ENCODE measurements around the gene IGFBPL1.
"Not testable (repeated sequence)": the region's sequence is repeated elsewhere in the genome, so short reads cannot be mapped to it uniquely, and the experiment has no call there.

The IGFBPL1 gene

DNA sequence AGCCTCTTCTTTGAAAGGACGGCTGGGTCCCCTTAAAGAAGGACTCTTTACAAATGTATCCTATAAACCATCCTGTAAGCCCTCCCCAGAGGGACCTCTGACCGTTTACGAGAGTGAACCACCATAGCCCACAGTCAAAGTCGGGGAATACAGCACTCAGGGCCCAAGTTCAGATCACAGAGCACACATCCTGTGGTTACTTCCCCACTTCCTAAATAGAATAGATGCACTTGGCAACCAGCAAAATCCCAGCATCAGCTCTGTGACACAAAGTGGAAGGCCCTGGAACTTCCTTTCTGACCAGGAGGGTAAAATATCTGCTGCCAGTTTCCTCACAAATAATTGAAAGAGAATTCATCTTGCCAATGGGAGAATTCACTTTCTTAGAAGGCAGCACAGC, 6.9 kb upstream of the IGFBPL1 start:
- DNase-seq, result no peak

DNA sequence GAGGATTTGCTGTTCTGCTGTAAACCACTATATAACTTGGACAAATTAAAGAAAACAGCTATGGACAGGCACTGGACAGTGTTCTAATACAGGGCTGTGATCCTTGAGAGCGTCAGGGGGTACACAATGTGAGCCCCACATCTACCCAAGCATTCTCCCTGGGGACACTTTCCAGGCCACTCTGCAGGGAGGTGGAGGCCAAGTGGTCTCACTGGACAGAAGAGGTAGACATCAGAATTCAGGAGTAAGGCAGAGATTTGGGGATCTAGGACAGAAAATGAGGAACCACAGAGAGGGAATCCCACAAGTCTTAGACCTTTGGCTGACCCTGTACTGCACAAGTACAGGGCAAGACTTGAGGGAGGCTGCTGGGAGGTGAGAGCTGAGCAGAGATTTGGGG, 3.8 kb upstream of the IGFBPL1 start:
- DNase-seq, result no peak

DNA sequence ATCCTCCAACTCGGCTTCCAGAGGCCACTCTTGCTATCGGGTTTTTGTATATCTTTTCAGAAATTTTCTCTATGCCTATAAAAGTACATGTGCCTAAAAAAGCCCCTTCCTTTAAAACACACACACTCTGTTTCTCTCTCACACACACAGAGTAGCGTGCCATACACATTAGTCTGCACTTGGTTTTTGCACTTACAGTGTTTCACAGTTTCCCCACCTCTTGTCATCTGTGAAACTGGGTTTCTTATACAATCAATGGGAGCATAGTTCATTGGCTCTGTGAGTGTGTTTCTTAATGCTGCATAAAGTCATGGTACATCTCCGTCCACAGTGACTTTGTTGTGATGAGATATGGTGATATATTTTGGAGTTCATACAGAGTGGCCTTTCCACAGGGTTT, 664 bp upstream of the IGFBPL1 start:
- no peak for DNase-seq

DNA sequence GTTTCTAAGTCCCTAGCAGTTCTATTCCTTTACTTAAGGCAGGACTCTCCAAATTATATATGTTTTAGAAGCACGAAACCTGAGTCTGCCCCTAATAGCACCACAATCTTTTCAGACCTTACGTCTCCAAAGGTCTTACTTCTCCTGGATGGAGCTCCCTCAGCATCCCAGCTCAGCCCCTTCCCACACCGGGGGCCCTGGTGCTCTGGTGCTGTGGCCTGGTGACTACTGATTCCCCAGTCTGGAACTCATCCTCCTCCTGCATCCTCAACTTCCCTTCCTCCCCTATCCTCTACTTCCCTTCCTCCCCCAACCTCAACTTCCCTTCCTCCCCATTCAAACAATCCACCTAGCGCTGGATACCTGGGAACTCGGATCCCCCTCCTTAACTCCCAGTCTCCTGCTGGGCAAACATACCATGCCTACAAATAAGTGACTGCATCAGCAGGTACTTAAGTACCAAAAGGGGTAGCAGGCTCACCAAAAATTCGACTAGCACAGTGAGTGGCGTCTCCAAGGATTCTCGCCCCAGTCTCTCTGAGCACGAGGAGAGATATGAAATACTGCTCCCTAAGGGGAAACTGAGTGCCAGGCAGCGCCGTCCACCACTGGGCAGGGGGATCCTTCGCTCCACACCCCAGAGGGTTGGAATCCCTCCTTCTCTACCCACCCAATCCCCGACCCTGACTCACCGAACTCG, 831 bp downstream of the IGFBPL1 start:
- no peak for DNase-seq

DNA sequence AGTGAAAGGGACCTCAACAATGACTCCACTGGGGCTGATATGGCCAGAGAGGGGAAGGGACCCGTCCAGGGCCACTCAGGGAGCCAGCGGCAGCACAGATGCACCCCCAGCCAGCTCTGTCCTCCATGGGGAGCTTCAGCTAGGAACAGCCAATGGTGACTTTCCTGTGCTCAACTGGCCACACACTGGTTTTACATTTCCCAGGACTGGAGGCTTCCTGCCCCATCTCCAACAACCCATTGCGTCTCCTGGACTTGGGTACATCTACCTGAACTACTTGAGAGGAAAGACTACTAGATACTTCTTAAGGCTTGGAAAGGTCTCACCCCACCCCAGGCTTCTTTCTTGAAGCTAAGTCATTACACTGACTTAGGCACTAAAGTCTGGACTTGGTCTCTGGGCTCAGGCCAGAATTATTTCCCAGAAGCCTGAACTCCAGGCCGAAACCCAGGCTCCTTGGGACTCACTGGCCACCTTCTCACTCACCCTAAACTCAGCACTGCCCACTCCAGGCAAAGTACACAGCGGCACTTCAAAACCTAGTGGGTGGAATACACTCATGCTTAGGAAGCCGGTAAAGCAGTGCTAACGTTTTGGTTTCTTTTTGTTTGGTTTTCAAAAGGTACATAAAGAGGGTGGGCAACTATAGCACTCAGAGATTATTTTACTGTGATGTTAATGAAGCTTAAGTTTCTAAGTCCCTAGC, 1.5 kb downstream of the IGFBPL1 start:
- no peak for DNase-seq

DNA sequence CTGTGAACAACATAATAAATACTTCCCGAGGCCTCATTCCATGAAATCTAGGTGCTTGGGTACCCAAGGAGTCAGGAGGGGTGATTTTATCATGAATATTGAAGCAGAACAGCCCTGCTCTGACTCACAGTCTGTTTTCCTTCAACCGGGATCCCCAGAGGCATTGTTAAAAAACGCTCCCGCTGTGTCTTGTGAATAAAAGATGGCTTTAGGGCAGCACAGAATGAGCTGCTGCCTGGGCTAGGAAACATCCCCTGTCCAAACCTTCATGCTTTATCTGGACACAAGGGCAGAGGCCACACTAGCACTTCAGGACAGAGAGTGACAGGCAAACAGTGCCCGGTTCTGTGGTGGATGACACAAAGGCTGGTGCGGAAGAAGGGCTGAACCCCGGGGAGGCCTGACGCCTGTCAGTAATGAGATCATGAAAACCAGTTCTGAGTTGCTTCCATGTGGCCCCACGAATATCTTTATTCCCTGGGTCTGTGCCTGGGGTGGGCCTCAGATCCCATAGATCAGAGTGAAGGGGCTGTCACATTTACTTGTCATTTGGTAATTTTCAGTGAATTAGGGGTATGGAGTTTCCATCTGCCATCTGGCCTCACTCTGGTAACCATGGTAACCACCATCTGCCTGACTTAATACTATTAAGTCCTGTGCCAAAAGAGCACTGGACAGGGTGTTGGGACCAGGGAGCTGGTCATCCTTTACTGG, 2.6 kb downstream of the IGFBPL1 start:
- DNase-seq, result no peak

DNA sequence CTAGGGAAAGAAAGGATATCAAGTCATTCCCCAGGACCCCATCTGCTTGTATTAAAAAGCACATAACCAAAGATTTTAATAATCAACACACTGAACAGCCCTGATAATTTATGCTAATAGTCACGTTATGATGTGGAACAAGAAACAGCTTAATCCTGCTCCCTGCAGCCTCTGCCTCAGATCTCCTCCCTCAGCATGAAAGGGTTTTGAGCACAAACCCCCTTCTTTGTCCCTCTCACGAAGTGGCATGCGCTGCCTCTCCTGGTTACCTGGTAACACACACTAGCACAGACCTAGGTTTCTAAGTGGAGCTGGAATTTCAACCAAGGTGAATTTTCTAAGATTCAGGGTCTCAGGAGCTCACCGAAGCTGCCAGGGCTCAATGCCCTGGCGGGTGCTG, 5.1 kb downstream of the IGFBPL1 start:
- no peak for DNase-seq

DNA sequence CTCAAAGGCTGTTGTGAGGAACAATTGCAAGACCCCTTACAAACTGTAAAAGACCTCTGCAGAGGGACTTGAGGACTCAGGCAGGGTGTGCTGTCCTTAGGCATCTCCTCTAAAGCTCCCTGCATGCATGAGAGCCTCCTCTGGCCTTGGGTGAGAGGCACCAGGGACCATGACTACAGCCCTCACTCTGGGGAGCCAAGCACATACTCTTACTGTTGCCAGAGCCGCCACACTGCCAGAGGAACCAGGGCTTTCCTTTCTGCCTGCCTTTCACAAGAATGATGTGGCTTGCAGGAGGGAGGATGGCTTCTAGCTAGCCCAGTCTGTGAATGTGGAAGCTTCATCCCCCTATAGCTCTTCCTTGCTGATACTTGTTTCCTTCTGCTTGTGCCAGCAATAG, 5.9 kb downstream of the IGFBPL1 start:
- no peak for DNase-seq

DNA sequence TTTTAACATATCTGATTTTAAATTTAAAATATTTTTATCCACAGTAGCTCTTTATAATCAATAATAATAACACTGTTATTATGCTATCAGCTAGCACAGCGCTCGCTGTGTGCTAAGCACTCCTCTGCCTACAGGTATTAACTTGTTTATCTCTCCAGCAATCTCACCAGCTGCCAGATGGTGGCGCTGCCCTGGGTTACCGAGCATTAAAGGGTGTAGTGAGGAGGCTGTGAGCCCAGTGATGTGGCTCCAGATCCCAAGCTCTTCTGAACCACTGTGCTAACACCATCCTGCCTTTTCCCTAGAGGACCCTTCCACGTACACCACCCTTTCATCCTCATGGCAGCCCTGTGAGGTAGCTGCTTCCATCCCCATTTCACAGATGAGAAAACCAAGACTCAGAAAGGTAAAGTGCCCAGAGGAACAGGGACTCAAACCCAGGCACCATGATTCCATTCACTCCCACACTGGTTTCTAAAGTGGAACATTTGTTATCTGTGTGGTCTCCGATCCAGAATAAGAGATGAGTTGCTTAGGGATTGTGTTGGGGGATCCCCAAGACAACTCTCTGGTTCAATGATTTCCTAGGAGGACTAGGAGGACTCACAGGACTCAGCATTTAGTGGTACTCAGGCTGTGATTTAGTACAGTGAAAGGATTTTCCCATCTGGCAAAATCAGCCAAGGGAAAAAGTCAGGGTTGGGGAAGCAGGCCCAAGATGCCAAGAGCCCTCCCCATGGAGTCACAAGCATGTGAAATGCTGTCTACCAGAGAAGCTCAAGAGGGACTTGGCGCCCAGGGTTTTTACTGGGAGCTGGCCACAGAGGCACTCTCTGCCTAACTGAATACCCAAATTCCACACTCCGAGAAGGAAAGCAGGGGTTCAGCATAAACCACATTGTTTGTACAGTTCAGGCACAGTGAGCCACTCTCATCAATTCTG, 7.0 kb downstream of the IGFBPL1 start:
- no peak for DNase-seq

DNA sequence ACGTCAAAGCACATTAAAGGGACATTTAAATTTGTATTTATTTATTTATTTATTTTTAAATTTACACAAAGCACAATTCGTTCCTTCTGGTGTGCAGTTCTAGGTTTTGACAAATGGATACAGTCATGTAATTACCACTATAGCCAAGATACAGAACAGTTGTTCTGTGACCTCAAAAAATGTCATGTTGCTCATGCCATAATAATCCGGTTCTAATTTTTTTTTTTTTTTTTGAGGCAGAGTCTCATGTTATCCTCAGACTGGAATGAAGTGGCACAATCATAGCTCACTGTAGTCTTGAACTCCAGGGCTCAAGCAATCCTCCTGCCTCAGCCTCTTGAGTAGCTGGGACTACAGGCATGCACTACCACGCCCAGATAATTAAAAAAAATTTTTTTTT, 7.8 kb downstream of the IGFBPL1 start:
- no peak for DNase-seq

DNA sequence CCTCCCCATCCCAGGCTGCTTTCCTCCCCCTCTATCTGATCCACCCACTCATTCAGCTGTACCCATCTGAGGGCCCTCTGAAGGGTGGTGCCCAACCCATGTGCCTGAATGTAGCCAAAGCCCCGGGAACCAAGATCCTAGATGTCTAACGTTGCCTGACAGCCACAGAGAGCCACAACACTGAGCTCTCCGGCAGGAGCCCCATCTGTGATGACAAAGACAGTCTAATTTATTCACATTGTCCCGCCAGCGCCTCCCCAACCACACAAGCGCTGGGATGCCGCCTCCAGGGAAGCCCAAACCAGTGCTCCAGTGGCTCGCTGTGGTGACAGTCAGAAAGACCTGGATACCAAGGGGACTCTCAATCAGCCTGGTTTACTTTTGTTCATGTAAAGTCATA, 8.4 kb downstream of the IGFBPL1 start:
- no peak for DNase-seq

DNA sequence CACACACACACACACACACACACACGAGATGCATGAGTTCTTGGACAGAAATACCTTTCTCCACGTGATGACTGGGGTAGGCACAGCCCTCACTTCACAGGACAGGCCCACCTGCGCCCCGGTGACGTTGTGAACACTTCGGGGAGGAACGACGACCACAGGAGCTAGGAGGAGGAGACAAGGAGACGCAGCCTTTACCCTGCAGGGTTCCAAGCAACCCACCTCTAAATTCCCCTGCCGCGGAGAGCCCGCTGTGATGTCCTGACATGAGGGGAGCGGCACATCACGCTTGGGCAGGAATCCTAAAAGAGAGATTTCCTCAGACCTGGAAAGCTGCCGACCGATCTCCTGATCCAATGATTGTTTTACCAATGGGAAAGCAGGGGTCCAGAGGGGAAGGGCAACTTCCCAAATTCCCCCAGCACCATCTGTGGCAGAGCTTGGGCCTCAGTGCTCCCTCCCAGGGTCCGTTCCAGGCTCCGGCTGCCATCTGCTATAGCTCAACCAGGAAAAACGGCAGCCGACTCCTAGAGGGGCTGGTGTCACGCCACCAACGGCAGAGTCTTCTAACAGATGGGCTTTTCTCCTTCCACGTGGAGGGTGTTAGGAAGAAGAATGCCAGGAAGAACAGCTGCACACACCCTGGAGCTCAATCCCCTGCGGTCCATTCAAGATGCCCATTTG, 10.1 kb downstream of the IGFBPL1 start:
- DNase-seq, result no peak

DNA sequence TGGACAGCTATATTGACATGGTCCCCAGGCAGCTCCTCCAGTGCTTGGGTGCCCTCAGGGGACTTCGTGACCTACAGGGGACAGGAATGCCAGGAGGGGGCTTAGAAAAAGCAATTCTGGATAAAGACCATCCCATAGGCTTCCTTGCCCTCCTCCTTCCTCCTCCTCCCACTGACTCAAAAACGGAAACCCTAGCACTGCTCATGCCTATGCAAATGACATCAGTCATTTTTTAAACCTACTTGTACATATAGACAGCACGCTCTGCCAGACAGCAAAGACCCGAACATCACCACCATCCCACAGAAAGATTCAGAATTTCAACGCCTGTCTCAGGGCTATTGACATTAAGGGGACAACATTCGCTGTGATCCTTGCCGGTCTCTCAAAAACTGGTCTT, 11.0 kb downstream of the IGFBPL1 start:
- DNase-seq, result no peak

DNA sequence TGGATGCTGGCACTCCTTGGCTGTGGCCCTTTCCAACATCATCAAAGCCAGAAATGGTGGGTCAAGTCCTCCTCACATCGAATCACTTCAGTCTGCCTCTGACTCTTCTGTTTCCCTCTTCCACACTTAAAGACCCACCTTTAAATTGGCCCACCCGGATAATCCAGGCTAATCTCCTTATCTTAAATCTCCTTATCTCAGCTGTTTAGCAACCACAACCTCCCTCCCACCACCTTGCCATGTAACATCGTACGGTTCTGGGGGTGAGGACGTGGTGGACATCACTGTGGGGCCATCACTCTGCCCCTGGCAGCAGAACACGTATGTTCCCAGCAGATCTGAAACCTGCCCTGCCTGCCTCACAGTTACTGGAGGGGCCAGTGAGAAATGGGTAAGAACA, 11.5 kb downstream of the IGFBPL1 start:
- DNase-seq, result no peak

DNA sequence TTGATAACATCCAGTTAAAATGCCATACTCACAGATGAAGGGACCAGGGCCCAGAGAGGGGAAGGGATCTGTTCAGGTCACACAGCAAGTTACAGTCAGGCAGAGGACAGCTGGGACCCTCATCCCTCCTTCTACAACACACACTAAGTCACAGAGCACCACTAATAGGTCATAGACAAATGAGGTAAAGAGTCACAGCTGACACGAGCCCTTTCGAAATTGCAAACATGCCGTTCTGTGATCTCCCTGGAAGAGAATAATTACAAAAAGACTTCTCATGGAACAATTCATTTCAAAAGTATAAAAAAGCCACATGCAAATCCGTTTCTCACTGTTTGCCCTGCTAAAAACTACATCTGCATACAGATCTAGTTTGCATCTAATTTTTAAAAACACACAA, 15.5 kb downstream of the IGFBPL1 start:
- DNase-seq, result no peak

DNA sequence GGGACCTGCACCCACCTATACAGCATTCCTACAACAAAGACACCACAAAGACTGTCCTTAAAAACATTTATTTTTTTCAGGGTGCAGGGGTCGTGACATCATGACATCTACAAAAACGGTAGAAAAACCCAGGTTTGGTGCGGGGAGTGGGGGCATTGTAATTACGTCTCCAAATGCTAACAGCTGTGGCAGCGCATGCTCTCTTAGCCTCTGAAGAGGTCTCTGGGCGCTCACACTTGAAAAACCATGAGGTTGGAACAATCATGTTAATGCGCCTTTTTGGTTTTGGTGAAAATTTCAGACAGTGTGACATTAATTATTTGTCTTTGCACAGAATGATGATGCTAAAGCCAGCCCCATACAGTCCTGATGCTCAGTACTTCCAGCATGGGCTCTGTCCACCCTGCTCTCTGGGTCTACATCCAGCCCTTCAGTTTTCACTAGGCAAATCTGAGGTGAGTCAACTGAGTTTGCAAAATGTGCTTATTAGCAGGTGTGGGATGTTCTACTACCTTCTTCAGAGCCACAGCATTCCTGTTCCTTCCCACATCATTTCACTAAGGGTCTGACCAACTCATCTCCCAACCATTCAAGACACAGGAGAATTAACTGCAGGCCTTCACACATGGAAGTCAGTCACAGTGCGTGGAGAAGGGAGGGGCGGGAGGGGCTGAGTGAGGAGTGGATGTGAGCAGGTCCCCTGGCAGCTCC, 17.6 kb downstream of the IGFBPL1 start:
- DNase-seq, result no peak

DNA sequence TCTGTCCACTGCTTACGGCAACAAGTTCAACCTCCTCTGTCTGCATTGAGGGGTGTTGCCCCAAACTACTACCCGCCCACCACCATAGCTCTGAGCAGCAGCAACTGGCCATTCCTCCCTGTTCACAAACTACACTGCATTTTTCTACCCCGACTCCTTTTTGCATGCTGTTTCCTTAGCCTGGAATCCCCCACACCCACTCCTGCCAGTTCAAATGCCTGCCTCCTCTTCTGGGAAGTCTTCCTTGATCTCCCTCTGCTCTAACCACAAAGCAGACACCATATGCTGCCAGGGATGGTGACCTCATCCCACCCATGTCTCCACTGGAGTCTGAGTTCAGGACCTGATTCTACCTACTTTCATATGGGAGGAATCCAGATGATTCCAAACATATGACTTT, 18.5 kb downstream of the IGFBPL1 start:
- DNase-seq, result no peak

DNA sequence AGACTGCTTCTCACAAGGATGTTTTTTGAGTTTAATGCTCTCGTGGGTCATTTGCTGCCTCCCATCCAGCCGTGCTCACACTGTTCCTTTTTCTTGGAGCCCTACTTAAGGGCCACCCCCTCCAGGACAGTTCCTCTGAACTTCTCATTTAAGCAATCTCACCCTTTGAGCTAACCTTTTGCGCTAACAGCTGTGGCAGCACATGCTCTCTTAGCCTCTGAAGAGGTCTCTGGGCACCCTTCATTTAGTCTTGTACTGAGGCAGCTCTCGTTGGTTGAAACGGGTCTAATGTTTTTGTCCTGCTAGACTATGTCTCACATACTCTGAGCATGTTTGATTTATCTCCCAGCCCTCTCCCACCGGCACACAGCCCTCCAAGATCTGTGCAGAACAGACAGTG, 19.9 kb downstream of the IGFBPL1 start:
- no peak for DNase-seq

DNA sequence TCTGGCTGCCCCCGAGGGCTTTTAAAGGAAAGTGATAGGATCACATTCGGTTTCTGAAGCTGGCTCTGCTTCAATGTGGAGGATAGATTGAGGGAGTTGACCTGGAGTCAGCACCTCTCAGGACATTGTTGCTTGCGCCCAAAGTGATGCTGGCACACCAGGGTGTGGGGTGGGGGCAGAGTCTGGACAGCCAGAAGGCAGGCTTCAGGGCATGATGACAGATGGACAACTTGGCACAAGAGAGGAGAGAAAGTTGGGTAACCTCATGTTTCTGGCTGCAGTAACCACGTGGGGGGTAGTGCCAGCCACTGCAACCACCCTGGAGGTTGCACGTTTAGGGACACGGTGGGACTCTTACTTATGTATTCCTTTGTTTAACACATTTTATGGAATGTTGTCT, 22.3 kb downstream of the IGFBPL1 start:
- no peak for DNase-seq

DNA sequence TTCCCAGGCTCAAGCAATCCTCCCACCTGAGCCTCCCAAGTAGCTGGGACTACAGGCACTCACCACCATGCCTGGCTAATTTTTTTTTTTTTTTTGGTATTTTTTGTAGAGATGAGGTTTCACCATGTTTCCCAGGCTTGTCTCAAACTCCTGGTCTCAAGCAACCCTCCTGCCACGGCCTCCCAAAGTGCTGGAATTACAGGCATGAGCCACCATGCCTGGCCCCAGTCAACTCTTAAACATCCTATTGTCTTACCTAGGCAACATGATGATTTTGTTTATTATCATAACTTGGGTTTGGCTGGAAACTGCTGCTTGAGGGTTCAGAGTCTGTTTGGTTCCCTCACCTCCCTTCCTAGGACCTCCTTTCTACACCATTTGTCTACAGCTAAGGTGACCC, 25.1 kb downstream of the IGFBPL1 start:
- not testable (repeated sequence) for DNase-seq

DNA sequence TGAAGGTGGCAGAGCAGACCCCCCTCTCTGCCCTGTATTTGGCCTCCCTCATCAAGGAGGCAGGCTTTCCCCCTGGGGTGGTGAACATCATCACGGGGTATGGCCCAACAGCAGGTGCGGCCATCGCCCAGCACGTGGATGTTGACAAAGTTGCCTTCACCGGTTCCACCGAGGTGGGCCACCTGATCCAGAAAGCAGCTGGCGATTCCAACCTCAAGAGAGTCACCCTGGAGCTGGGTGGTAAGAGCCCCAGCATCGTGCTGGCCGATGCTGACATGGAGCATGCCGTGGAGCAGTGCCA, 27.9 kb downstream of the IGFBPL1 start:
- no peak for DNase-seq

All from activated CD8-positive, alpha-beta memory T cell treated with anti-CD3 and anti-CD28 coated beads, Interleukin-2, amount 50 U/mL, for 4 hours (primary cell).